ENCODE data around the gene BTBD6.

DNA sequence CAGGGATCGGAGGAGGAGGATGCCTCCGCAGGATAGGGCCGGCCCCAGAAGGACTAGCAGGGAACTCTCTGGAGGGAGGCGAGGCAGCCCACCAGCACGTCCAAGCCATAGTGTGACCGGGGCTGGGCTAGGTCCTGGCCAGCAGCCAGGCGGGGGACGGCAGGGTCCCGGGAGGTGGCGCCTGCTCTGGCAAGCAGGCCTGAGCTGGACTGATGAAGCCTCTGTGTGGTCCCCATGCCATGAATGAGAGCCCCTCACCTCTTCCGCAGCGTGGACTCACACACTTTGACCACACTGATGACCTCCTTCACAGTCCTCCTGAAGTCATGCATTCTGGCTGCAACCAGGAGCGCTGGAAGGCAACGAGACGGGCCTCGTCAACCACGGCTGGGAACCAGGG is 19.8 kb upstream of the BTBD6 start:
- TF ChIP-seq TSHZ2 (CRISPR knock-in tag; IDR thresholded peaks at IDR 0.05) (no peak), TCF4 (CRISPR knock-in tag; IDR thresholded peaks at IDR 0.05; ENCODE audit: borderline replicate concordance) (no peak), POU6F1 (CRISPR knock-in tag; IDR thresholded peaks at IDR 0.05; ENCODE audit: borderline replicate concordance, low read depth) (no peak), ZFP30 (CRISPR knock-in tag; IDR thresholded peaks at IDR 0.05) (no peak), ZFP3 (CRISPR knock-in tag; IDR thresholded peaks at IDR 0.05) (no peak), BACH2 (CRISPR knock-in tag; IDR thresholded peaks at IDR 0.05; ENCODE audit: borderline replicate concordance) (no peak), ARNTL (CRISPR knock-in tag; IDR thresholded peaks at IDR 0.05; ENCODE audit: borderline replicate concordance, low read depth) (no peak), PATZ1 (CRISPR knock-in tag; IDR thresholded peaks at IDR 0.05; ENCODE audit: borderline replicate concordance) (no peak), PPARA (CRISPR knock-in tag; IDR thresholded peaks at IDR 0.05; ENCODE audit: borderline replicate concordance) (no peak)
